GM19025 (cell line): ENCODE data around the gene ZNF629.

Experiments
- ATAC-seq: cut with Tn5 transposase; IDR thresholded peaks from one replicate; pipeline ENCODE4 v1.9.1; 2021; ENCODE audit warnings: mild to moderate bottlenecking, low read depth, moderate library complexity; ENCODE audit not compliant: unreplicated experiment

Gene ZNF629

GRCh38 chr16:30768583-30769181 is 18.3 kb downstream of the ZNF629 start:
- no peak for ATAC-seq

GRCh38 chr16:30767767-30768465 is 19.1 kb downstream of the ZNF629 start:
- no peak for ATAC-seq

- ATAC-seq: no peak
These were observed 20.1 kb downstream of the ZNF629 start for GRCh38 chr16:30766933-30767284.

- ATAC-seq: no peak
These were observed 20.6 kb downstream of the ZNF629 start for GRCh38 chr16:30766206-30766932.

- ATAC-seq: no peak
These were observed 22.1 kb downstream of the ZNF629 start for GRCh38 chr16:30764816-30765465.

- ATAC-seq: no peak
These were observed 22.9 kb downstream of the ZNF629 start for GRCh38 chr16:30764086-30764485.

DNA sequence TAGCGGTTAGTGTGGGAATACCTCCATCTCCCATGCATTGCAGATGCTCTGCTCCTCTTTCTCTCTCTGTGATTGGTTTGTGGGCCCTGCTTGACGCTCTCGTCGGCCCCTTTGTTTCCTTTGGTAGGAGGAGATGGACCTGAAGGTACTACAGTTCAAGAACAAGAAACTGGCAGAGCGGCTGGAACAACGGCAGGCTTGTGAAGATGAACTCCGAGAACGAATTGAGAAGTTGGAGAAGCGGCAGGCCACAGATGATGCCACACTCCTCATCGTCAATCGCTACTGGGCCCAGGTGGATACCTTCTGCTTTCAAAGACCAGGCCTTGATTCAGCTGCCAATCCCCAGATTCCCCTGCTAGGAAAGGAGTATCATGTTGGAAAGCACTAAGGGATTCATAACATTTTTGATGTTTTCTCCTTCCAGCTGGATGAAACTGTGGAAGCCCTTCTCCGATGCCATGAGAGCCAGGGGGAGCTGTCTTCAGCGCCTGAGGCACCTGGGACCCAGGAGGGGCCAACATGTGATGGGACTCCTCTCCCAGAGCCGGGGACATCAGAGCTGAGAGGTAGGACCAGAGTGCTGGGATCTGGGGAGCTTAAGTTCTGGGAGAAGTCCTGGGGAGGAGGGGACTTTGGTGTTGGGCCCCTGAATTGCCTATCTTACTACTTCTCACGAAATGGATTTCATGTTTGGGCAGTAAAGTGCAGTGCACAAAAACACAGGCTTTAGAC is 23.8 kb downstream of the ZNF629 start:
- no peak for ATAC-seq

DNA sequence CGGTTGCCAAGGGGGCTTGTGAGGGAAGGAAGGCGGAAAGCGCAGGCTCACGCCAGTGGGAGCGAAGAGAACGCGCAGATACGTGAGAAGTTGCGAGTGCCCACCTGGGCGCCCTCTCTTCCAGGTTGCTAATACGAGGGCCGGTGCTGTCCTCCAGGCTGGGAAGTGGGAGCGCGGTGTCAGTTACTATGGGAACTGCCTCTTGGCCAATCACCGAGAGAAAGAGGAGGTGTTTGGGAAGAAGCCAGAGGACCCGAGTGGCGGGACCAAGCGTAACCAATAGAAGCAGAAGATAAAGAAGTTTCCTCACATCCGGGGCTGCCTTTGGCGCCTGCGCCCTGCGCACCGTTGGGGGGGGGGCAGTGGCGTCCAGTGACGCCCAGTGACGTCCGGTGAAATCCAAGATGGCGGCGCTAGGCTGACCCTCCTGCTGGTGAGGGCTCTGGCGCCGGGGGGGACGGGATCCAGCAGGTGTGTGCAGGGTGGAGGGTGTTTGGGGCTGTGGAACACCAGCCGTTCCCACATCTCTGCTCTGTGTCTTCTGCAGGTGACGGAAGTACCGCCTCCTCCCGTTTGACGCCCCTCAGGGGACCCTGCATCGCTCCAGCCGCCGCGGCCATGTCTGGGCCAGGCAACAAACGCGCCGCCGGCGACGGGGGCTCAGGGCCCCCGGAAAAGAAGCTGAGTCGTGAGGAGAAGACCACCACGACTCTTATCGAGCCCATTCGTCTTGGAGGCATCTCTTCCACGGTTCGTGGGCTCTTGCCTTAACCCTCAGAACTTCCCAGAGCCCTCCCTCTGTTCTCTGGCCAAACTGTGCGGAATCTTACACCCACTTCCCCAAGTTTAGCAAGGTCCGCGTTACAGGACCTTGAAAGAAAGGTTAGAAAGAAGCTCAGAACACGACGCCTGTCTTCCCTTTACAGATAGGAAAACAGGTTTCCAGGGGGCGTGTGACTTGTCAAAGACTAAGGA is 24.8 kb downstream of the ZNF629 start, which contains the start of the genes CFAP119 and RNF40:
Gene CFAP119 (minus strand): TSS at position 135 of the 975 bp plus-strand sequence. CDS start 314 bp downstream, outside the sequence.
Gene RNF40 (plus strand): TSS at position 395 of the 975 bp plus-strand sequence. CDS start 224 bp downstream, at position 619.
- peak; percentile 90 for ATAC-seq

GRCh38 chr16:30761427-30761927 is 25.5 kb downstream of the ZNF629 start:
- peak; percentile 19 for ATAC-seq

GRCh38 chr16:30760577-30761426 is 26.2 kb downstream of the ZNF629 start:
- no peak for ATAC-seq

GRCh38 chr16:30760001-30760559 is 26.9 kb downstream of the ZNF629 start:
- no peak for ATAC-seq

GRCh38 chr16:30758988-30759491 is 28.0 kb downstream of the ZNF629 start:
- no peak for ATAC-seq

DNA sequence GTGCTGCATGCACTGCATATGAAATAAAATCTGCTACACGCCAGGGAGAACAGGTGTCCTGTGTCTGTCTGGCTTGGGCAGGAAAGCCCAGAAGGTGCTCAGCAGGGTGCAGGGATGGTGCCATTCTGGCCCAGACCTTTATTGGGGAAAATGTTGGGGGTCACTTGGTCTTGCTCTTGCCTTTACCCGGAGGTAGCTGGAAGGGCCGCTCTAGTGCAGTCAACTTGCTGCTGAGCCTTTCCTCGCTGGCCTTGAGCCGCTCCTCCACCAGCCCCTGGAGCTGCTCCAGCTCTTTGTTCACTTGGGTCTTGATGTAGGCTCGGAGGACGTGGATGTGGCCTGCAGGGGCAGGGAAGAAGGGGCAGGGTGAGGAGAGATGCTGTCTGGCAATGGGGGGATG is 29.7 kb downstream of the ZNF629 start:
- no peak for ATAC-seq

DNA sequence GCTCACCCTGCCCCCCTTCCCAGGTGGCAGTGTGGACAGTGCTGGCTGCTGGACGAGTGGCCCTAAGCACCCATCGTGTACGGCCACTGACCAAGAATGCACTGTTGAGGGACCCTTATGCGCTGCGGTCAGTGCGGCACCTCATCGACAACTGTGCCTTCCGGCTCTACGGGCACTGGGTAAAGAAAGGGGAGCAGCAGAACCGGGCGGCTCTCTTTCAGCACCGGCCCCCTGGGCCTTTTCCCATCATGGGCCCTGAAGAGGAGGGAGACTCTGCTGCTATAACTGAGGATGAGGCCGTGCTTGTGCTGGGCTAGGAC is 30.3 kb downstream of the ZNF629 start:
- no peak for ATAC-seq

DNA sequence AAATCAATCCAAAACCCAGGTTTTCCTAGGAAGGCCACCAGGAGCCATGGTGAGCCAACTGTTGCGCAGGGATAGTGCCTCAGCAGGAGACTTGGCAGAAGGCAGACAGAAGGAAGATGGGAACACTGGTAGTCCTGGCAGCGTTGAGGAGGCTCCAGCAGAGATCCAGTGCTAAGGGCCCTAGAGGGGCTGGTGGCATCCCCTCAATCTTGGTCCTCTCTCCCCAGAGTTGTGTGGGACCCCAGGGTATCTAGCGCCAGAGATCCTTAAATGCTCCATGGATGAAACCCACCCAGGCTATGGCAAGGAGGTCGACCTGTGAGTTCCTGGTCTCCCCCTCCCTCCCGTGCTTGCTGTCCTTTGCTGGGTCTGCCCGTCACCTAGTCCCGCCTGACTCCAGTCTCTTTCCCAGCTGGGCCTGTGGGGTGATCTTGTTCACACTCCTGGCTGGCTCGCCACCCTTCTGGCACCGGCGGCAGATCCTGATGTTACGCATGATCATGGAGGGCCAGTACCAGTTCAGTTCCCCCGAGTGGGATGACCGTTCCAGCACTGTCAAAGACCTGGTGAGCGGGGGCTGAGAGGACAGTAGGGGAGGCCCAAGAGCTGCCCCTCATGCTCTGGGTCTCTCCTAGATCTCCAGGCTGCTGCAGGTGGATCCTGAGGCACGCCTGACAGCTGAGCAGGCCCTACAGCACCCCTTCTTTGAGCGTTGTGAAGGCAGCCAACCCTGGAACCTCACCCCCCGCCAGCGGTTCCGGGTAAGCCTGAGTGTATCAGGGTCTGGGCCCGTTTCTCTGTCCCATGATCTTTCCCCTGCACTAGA is 30.8 kb downstream of the ZNF629 start:
- no peak for ATAC-seq

DNA sequence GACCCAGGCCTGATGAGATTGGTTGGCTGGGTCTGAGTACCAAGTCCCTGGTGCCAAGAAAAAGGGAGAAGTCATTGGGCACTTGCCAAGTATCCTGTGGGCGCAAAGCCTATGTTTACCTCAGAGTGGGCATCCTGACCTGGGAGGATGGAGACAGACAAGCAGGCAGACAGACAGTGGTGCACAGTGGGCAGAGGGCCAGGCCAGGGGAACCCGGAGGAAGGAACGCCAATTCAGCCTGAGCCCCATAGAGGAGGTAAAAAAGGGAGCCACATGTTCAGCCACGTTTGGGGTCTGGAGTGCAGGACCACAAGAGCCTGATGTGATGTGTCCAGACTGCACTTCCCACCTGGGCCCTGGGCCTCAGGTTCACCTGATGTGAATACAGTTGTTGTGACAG is 33.4 kb downstream of the ZNF629 start:
- no peak for ATAC-seq
